BLaER1 (cell line): ENCODE results near the gene CPAMD8.
A peak's percentile ranks its signal among the peaks of the same experiment; 100 is the strongest.

Experiments
- H3K27ac ChIP-seq: shearing (Covaris generic); formaldehyde crosslinking; 2 replicates; pipeline ENCODE4 v1.8.1; 2022
- H3K27me3 ChIP-seq: shearing (Covaris generic); formaldehyde crosslinking; 2 replicates; pipeline ENCODE4 v1.8.1; 2022
- H3K36me3 ChIP-seq: shearing (Covaris generic); formaldehyde crosslinking; 2 replicates; pipeline ENCODE4 v1.8.1; 2022
- H3K4me1 ChIP-seq: shearing (Covaris generic); formaldehyde crosslinking; 2 replicates; pipeline ENCODE4 v1.8.1; 2022
- H3K4me2 ChIP-seq: shearing (Covaris generic); formaldehyde crosslinking; 2 replicates; pipeline ENCODE4 v1.8.1; 2022
- H3K4me3 ChIP-seq: shearing (Covaris generic); formaldehyde crosslinking; 2 replicates; pipeline ENCODE4 v1.8.1; 2022
- H3K9ac ChIP-seq: shearing (Covaris generic); formaldehyde crosslinking; 2 replicates; pipeline ENCODE4 v1.8.1; 2022
- H3K9me3 ChIP-seq: shearing (Covaris generic); formaldehyde crosslinking; 2 replicates; pipeline ENCODE4 v1.8.1; 2022
- H4K20me1 ChIP-seq: shearing (Covaris generic); formaldehyde crosslinking; 2 replicates; pipeline ENCODE4 v1.8.1; 2022
- Cebpa-rat ChIP-seq: shearing (Covaris generic); IDR thresholded peaks from 2 replicates; pipeline ENCODE4 v1.8.1; 2022

Gene CPAMD8

DNA sequence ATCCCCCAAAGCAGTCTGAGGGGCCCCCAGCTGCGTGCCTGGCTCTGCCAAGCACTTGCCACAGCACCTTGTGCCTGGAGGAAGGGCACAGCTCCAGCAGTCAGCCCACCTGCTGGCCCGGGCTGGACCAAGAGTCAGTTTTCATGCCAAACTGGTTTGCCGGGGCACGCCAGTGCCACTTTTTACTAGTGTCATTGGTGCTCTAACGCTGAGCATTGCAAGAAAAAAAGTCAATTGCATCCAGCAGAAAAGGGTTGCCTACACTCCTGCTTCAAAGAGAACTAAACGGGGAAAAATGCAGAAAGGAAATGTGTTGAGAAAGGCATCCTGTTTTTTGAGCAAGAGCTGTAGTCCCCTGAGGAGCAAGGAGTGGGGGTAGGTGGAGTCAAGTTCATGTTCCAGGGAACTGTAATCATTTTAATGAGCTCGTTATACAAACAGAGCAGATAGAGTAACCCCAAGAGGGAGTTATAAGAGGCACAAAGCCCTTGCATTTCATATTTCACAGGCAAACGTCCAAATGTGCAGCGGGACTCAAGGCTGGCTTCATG lies 69.4 kb downstream of the CPAMD8 start:
- Histone ChIP-seq H3K4me3 (peak overlapping the region; percentile 39), H3K4me2 (peak overlapping the region; percentile 91), H3K27me3 (no peaks in the 10 kb centered on the region), H3K27ac (peak overlapping the region; percentile 75), H3K36me3 (no peaks in the 10 kb centered on the region), H3K9ac (peak overlapping the region; percentile 28; the same call in 1 of the 2 replicates), H4K20me1 (no peaks in the 10 kb centered on the region), H3K4me1 (peaks cover 60% of the 10 kb centered on the region), H3K9me3 (peaks cover 16% of the 10 kb centered on the region)
- peak; percentile 16; the same call in 1 of the 2 replicates for TF ChIP-seq Cebpa-rat

DNA sequence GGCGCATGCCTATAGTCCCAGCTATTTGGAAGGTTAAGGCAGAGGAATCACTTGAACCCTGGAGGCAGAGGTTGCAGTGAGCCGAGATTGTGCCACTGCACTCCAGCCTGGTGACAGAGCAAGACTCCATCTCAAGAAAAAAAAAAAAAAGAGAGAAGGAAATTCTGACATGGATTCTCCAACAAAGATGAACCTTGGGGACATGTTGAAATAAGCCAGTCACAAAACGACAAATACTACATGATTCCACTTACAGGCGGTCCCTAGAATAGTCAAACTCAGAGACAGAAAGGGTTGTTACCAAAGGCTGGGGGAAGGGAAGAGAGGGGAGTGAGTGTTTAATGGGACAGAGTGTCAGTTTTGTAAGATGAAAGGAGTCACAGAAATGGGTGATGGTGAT lies 71.4 kb downstream of the CPAMD8 start:
- no peak overlapping the region for H3K4me2 ChIP-seq
- H3K27me3 ChIP-seq = no peaks in the 10 kb centered on the region

DNA sequence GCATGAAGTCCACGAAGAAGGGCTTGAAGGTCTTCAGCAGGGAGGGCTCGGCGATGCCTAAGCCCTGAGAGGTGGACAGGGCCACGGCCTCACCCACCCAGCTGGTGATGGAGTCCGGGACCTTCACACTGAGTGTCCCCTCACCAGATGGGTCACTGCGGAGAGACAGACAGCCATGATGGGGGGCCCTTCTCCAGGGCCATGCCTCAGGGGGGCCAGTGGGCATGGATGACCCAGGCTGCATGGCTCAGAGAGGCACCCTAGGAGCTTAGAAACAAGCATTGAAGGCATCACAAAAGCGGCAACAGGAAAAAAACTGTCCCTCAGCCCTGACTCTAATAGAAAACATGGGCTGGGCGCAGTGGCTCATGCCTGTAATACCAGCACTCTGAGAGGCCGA lies 74.6 kb downstream of the CPAMD8 start:
- Histone ChIP-seq H3K9ac (no peak overlapping the region), H3K27me3 (no peaks in the 10 kb centered on the region), H4K20me1 (no peaks in the 10 kb centered on the region), H3K27ac (no peak overlapping the region), H3K4me2 (no peak overlapping the region), H3K9me3 (peaks cover 16% of the 10 kb centered on the region), H3K36me3 (no peaks in the 10 kb centered on the region), H3K4me1 (peaks cover 27% of the 10 kb centered on the region), H3K4me3 (no peak overlapping the region)
- TF ChIP-seq Cebpa-rat = no peak

More for the DNA sequence above, 71.4 kb downstream of the CPAMD8 start:
- Histone ChIP-seq H3K9ac (no peak overlapping the region), H3K4me3 (no peak overlapping the region), H3K9me3 (peaks cover 16% of the 10 kb centered on the region), H3K36me3 (no peaks in the 10 kb centered on the region), H3K4me1 (peaks cover 53% of the 10 kb centered on the region), H4K20me1 (no peaks in the 10 kb centered on the region), H3K27ac (no peak overlapping the region)
- no peak for TF ChIP-seq Cebpa-rat

DNA sequence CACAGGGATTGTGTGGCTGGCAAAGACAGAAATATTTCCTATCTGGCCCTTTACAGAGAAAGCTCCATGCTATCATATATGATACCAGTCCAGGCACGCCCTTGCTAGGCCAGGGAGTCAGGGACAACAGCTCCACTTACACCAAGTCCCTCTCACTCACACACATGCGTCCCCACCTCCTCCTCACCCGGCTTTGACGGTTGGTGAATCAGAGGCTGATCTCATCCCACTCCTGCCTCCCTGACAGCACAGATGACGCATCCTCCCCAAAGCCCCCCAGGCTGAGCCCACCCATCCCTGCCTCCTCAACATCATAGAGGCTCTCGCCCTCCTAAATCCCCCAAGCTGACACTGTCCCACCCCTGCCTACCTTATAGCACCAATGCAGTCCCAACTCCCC lies 75.1 kb downstream of the CPAMD8 start:
- no peaks in the 10 kb centered on the region for H3K27me3 ChIP-seq
- H3K4me2 ChIP-seq = no peak overlapping the region
- H3K4me3 ChIP-seq = no peak overlapping the region
- H3K36me3 ChIP-seq = no peaks in the 10 kb centered on the region
- H3K9me3 ChIP-seq = peaks cover 16% of the 10 kb centered on the region
- H3K9ac ChIP-seq = no peak overlapping the region
- peaks cover 21% of the 10 kb centered on the region for H3K4me1 ChIP-seq
- H4K20me1 ChIP-seq = no peaks in the 10 kb centered on the region
- no peak for TF ChIP-seq Cebpa-rat
- H3K27ac ChIP-seq = no peak overlapping the region

DNA sequence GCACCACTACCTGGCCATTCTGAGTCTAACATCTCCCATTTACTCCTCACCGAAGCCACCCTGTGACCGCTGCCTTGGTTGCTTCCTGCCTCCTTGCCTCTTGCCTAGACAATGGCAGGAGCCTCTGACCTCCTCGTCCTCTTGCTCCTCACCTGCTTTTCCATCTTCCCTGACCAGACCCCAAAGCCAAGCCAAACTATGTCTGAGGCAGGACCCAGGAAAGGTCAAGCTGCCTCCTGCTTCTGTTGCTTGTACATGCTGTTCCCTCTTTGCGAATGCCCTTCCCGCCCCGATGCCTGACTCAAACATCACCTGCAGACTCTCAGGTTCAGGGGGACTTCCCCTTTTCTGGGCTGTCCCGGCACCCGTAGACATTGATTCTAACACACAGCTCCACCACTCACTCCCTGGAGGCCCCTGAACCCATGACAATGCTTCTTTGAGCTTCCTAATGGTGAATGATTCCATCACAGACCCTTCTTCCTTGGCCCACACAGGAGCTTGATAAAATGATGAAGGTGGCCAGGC lies 77.0 kb downstream of the CPAMD8 start:
- peaks cover 19% of the 10 kb centered on the region for H3K4me1 ChIP-seq
- no peaks in the 10 kb centered on the region for H4K20me1 ChIP-seq
- H3K27ac ChIP-seq = no peak overlapping the region
- H3K9ac ChIP-seq = no peak overlapping the region
- no peaks in the 10 kb centered on the region for H3K36me3 ChIP-seq
- H3K4me2 ChIP-seq = no peak overlapping the region
- no peak overlapping the region for H3K4me3 ChIP-seq
- no peaks in the 10 kb centered on the region for H3K27me3 ChIP-seq
- H3K9me3 ChIP-seq = peaks cover 16% of the 10 kb centered on the region
- TF ChIP-seq Cebpa-rat = no peak

DNA sequence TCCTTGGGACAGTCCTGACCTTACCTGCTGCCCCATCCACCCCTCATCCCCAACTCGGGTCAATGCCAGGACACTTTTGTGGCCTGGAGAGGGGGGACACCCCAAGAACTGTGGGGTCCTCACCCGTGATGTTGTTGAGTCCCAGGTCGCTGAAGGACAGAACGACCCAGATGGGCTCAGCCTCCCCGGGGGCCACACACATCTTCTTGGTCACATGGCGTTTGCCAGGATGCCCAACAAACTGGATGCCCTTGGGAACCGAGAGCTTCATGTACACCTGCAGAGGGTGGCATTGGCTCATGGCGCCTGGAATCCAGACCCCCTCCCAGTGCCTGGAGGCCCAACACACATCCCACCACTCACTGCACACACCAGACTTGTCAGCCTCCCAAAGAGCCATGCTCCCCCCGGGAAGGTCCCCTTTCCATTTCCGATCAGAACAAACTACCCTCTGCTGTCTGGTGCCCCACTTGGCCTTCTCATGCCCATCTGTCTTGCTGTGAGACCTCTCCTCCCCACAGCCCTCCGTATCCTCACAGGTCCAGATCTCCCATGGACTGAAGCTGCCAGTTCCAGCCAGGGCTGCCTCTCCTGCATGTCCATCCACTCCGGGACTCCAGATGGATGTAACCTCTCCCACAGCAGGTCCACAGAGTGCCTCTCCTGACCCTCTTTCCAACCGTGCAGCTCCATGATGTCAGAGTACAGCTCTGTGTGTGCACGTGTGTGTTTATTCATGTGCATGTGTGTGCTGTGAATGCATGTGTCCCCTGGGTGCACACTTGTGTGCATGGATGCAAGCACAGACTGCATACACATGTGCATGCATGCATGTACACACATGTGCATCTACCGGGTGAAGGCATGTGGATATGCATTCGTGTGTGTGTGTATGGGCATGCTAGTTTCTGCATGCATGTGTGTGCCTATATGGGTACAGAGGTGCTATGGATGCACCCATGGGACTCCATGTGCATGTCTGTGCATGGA lies 79.4 kb downstream of the CPAMD8 start:
- Histone ChIP-seq H3K4me1 (peaks cover 18% of the 10 kb centered on the region), H3K27ac (no peak overlapping the region), H3K36me3 (no peaks in the 10 kb centered on the region), H3K27me3 (no peaks in the 10 kb centered on the region), H3K4me2 (no peak overlapping the region), H3K9ac (no peak overlapping the region), H3K4me3 (no peak overlapping the region), H4K20me1 (no peaks in the 10 kb centered on the region), H3K9me3 (no peaks in the 10 kb centered on the region; the same call in 1 of the 2 replicates)
- no peak for TF ChIP-seq Cebpa-rat

DNA sequence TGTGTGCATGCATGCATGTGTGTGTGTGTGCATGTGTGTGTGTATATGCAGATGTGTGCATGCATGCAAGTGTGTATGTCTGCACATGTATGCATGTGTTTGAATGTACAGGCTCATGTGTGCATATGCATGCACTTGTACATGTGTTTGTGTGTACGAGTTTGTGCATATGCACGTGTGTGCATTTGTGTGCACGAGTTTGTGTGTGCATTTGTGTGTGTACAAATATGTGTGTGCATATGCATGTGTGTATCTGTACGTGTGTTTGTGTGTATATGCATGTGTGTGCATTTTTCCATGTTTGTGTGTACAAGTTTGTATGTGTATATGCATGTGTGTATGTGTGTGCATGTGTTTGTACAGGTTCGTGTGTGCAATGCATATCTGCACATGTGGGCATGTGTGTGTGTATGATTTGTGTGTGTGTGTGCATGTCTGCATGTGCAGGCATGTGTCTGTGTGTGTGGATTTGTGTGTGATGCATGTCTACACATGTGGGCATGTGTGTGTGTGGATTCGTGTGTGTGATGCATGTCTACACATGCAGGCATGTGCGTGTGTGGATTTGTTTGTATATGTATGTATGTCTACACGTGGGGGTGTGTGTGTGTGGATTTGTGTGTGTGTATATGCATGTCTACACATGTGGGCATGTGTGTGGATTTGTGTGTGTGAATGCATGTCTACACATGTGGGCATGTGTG lies 80.7 kb downstream of the CPAMD8 start:
- no peak for TF ChIP-seq Cebpa-rat
- peaks cover 6% of the 10 kb centered on the region; the same call in 1 of the 2 replicates for H3K9me3 ChIP-seq
- H3K27ac ChIP-seq = no peak overlapping the region
- no peak overlapping the region for H3K9ac ChIP-seq
- H3K4me2 ChIP-seq = no peak overlapping the region
- H3K36me3 ChIP-seq = no peaks in the 10 kb centered on the region
- no peaks in the 10 kb centered on the region for H4K20me1 ChIP-seq
- H3K4me3 ChIP-seq = no peak overlapping the region
- peaks cover 18% of the 10 kb centered on the region for H3K4me1 ChIP-seq
- H3K27me3 ChIP-seq = no peaks in the 10 kb centered on the region

DNA sequence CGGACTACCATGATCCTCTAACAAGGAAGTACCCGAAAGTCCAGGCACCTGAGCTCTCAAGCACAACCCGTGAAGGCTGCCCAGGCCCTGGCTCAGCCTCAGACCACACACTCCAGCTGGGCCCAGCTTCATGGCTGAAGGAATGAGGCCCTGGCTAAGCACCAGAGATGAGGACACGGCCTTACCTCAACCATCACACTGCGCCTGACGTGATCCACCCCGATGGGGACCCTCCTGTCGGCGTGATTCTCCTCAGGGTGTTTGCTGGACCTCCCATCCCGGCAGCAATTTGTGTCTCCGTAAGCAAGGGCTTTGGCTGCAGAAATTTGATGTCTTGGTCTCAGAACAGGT lies 81.3 kb downstream of the CPAMD8 start:
- Histone ChIP-seq H3K9me3 (peaks cover 6% of the 10 kb centered on the region; the same call in 1 of the 2 replicates), H3K36me3 (no peaks in the 10 kb centered on the region), H3K4me3 (no peak overlapping the region), H3K9ac (no peak overlapping the region), H3K4me2 (peak overlapping the region; percentile 47), H4K20me1 (no peaks in the 10 kb centered on the region), H3K4me1 (peaks cover 18% of the 10 kb centered on the region), H3K27ac (no peak overlapping the region; the same call in 1 of the 2 replicates), H3K27me3 (no peaks in the 10 kb centered on the region)
- TF ChIP-seq Cebpa-rat = no peak

DNA sequence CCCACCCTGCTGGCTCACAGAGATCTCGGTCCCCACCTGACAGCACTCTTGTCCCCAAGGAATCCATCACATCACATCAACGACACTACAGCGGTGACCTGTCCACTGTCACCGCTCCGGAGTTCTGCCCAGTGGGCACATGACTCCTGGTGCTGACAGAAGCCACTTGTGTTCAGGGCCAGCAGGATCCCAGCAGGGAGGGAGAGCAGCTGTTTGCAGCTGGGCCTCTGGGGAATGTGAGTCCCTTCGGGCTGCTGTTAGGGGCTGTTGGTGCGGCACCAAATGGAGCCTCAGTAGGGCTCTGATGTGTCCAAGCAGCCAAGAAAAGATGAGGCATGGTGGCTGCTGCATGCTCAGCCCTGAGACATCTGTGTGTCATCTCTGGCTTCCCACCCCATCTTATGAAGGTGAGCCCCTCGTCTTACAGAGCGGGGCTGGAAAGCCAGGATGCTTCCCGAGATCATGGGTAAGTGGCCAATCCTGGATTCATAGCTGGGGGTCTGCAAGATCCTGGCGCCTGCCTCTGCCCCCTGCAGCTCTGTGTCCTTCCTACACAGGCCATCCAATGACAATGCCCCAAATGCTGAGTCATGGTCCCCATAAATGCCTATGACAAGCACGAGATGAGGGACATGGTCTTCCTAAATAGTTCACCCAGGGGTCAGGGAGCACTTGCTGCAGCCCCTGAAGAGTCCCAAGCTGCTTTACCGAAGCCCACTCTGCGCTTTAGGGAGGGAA lies 81.8 kb downstream of the CPAMD8 start:
- no peak for TF ChIP-seq Cebpa-rat
- no peak overlapping the region for H3K4me3 ChIP-seq
- peak overlapping the region; percentile 47 for H3K4me2 ChIP-seq
- peaks cover 18% of the 10 kb centered on the region for H3K4me1 ChIP-seq
- H3K9ac ChIP-seq = no peak overlapping the region
- H3K9me3 ChIP-seq = peaks cover 6% of the 10 kb centered on the region; the same call in 1 of the 2 replicates
- H3K36me3 ChIP-seq = no peaks in the 10 kb centered on the region
- H4K20me1 ChIP-seq = no peaks in the 10 kb centered on the region
- no peaks in the 10 kb centered on the region for H3K27me3 ChIP-seq
- H3K27ac ChIP-seq = peak overlapping the region; percentile 27; the same call in 1 of the 2 replicates
